ENCODE data around the gene KPNA3.
"Not testable (repeated sequence)": the region's sequence is repeated elsewhere in the genome, so short reads cannot be mapped to it uniquely, and the experiment has no call there.

Gene KPNA3, protein sequence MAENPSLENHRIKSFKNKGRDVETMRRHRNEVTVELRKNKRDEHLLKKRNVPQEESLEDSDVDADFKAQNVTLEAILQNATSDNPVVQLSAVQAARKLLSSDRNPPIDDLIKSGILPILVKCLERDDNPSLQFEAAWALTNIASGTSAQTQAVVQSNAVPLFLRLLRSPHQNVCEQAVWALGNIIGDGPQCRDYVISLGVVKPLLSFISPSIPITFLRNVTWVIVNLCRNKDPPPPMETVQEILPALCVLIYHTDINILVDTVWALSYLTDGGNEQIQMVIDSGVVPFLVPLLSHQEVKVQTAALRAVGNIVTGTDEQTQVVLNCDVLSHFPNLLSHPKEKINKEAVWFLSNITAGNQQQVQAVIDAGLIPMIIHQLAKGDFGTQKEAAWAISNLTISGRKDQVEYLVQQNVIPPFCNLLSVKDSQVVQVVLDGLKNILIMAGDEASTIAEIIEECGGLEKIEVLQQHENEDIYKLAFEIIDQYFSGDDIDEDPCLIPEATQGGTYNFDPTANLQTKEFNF

DNA sequence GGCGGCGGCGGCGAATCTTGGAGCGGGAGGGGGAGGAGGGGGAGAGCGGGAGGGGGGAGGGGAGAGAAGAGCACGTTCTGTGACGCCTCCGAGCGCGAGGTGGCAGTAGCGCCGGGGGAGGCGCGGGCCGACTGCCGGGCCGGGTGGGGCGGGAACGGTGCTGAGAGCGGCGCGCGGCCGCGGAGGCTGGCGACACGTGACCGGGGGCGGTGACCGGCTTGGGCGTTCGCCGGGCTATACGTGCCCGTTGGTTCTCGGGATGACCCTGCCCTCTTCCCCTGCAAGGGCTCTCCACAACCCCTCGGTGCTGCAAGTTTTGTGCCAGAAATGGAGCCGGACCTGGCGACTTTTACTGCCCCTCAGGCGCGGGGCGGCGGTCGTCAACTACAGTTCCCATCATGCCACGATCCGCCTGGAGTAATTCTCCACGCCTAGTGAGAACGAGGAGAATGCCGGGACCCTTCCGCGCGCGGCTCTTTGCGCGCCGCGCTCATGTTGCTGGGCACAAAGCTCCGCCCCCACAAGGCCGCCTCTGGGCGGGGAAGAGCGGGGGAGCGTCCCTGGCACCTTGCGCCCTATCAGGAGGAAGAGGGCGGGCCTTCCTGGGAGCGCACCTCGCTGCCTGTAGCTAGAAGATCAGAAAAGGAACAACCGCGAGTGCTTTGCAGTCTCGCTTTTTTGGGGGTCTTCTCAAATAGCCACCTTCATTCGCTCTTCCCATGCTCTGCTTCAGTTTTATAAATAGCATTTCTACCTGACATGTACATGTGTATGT is at the start of gene KPNA3:
Gene KPNA3 (minus strand): TSS at position 133 of the 775 bp plus-strand sequence. CDS start 176 bp downstream, outside the sequence.
- DNase-seq = peak; percentile 96 to 98

DNA sequence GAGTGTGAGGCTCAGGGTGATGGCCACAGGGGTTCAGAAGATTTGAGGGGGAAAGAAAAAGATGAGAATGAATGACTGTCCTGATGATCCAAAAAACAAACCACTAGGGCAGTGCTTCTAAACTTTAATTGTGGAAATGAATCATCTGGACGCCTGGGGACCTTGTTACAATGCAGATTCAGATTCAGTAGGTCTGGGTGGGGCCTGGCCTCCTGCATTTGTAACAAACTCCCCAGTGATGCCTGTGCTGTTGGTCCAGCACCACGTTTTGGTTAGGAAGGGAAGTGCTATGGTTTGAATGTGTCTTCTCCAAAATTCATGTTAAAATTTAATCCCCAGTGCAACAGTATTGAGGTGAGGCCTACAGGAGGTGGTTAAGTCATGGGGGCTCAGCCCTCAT is 49.5 kb upstream of the KPNA3 start:
- no peak for DNase-seq

DNA sequence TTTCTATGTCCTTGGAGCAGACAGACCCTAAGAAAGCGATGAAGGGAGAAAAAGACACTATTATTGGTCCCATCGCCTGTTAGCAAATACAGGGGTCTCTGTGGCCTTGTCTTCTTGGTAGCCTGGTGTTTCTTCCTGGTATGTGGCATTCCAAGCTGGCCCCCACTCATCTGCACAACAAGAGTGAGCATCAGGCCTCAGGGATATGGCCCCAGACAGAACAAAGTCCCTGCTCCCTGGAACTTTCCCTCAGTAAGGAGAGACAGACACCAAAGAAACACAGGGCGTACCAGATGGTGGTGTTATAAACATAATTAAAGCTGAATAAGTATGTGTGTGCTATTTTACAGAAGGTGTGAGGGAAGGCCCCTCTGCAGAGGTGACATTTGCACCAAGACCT is 48.2 kb upstream of the KPNA3 start:
- DNase-seq = no peak

DNA sequence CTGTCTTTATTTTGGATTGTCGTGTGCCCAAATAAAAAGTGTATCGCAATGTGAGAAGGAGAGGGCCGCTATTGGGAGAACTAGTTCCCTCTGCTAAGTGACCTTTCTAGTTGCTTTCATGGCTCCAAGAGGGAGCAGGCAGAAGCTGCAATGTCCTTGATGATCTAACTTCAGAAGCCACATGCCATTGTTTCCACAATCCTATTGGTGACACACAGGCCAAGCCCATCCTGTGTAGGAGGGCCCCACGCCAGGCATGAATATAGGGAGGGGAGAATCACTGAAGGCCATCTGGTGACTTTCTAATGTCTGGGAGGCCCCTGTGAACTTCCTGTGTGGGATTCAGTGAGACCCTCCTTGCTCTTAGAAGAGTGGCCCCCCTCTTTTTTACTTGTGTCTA is 47.8 kb upstream of the KPNA3 start:
- no peak for DNase-seq

DNA sequence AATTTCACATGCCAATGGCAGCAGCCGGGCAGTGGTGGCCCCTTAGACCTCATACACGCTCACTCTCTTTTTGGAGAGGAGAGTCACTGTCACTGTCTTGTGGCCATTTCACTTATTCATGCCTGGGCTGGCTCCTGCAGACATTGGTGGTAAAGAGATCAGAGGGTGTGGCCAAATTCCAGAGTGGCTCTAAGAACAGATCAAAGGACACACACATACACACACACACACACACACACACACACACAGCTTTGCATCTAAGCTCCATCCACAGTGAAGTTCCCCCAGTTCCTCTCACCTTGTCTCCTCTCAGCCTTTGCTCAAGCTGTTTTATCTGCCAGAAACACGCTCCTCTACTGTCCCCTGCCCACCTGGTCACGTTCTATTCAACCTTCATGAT is 46.5 kb upstream of the KPNA3 start:
- DNase-seq = no peak

DNA sequence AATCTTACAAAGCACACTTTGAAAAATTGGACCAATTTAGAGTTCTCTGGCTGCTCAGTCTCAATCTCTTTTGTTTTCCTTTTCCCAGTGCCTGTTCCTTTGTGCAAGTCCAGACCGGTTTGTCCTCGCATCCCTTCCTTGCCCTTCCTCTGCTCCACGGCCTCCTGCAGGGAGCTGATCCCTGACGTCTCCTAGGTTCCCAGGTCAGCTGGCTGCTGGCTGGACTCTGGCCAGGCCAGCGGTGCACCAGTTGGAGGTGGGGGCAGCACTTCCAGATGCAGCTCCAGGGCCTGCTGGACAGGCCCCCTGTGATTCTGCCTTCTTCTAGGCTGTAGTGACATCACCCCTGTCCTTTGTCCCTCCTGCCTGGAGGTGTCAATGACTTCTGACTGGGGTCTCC is 44.0 kb upstream of the KPNA3 start:
- DNase-seq = no peak

DNA sequence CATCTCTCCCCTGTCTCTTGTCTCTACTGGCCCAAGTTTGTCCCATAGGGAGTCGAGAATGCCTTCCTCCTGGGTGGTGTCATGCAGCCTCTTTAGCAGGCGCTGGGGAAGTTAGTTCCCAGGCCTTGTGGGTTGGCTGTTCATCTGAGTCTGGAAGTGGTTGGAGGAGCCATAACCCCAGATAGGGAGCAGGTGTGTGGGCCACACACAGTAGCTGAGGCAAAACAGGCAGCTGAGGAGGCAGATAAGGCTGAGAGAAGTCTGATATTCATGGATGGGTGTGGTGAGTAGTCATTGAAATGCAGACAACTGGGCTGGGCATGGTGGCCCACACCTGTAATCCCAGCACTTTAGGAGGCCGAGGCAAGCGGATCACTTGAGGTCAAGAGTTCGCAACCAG is 40.9 kb upstream of the KPNA3 start:
- no peak for DNase-seq

DNA sequence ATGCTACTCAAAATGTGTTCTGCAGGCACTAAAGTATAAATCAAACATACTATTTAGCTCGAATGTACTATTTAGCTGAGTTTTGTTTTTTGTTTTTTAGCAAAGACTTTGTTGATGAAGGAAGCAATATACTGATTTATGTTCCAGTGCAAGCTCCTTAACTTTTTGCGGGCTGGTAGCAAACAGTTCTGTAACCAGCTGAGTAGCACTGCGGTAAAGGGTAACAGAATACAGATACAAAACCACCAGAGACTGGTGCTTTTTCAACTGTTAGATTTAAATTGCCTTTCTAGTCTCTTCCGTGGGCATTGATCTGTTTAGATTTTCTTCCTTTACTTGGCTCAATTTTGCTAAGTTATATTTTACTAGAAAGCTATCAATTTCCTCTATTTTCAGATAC is 39.0 kb upstream of the KPNA3 start:
- no peak for DNase-seq

DNA sequence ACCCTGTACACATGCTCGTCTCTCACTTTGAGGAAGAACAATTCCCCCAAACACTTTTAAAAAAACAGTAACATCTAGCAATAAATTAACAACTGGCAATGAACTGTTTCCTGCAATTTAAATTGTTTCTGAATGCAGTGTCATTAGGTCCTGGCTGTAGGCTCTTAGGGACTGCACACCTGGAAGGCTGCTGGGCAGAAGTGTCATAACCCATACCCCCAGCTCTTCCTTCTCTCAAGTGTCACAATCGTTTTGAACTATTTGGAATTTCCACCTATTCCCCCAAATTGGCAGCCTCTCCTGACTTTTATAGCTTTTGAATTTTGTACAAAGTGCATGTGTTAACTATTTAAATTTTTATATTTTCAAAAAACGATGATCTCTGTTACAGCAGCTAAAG is 38.2 kb upstream of the KPNA3 start:
- DNase-seq = no peak

DNA sequence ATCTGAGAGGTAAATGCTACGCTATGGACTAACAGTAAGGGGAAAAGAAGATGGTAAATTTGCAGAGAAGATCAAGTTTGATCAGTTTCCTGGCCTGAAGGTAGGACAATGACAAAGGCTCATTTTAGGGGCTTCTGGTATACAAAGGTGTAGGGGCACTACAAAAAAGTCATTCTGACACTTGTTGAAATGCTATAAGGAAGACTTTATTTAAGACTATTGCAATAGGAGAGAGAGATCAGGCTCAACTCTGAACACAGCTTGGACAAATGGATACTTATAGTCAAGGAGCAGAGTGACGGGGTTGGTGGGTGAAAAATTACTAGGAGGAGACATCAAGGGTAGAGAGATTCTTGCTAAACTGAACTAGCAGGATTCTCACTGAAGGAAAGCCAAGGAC is 37.2 kb upstream of the KPNA3 start:
- no peak for DNase-seq

DNA sequence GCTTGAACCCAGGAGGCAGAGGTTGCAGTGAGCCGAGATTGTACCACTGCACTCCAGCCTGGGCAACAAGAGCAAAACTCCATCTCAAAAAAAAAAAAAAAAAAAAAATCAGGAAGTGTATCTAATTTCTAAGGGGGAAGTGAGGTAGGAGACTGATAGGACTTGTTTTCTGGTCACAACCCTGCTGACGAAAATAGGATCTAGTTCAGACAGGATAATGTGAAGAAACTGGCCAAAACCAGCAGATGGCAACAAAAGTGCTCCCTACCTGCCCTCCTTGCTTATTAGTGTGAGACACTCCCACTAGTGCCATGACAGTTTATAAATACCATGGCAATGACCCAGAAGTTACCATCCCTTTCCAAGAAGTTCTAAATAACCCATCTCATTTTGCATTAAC is 36.0 kb upstream of the KPNA3 start:
- peak; percentile 25 to 44 for DNase-seq

DNA sequence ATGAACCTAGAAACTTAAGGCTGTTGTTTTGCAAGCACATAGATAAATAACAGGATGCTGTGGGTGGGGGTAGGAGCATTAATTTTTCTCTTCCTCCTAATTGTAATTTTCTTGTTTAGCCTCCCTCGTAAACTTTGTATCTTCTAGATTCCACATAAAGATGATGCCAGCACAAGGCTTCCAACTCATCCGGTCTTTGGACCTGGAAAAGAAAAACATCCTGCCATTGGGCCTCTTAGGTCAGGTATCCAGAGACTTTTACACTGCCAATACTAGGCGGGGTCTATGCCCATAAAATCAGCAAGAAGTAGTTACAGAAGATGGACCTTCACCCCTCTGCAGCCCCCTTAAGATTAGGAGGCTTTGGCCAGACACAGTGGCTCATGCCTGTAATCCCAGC is 35.4 kb upstream of the KPNA3 start:
- DNase-seq = no peak

DNA sequence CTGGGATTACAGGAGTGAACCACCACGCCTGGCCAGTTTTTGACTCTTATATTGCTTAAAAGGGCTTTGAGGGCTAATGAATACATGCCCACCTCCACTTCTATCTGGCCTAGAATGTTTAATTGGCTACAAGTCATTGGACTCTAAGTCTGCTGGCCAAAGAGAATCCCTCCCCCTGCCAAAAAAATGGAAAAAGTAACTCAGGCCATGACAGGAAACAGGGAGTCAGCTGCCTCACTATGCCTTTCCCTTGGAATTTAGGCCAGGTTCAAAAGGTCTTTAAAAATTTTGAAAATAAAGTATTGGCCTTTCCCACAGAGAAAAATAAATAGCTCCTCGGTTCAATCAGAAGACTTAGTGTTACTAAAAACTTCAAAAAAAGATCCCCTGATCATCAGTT is 34.9 kb upstream of the KPNA3 start:
- no peak for DNase-seq

DNA sequence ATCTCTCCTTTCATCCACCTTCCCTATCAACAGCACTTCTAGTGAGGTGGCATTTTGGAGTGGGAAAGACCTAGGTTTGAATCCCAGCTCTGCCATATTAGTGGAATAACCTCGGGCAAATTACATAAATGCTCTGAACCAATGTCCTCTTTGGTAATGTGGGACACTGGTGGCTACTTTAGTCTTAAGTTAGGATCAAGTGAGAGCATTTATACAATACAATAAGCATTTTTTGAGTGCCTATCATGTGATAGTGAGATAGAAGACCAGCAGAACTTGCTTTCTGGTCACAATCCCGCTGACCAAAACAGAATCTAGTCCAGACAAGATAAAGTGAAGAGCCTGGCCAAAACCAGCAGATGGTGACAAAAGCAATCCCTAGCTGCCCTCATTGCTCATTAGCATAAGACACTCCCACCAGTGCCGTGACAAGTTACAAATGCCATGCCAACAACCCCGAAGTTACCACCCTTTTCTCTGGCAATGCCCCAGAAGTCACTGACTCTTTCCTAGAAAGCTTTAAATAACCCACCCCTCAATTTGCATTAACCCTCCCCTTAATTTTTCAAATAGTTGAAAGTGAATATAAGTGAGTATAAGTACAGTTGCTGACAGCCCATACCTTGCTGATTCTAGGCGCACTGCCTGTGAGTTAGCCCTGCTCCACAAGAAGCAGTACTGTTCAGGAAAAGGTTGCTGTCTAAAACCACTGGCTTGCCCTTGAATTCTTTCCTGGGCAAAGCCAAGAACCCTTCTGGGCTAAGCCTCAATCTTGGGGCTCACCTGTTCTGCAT is 28.9 kb upstream of the KPNA3 start:
- no peak for DNase-seq

DNA sequence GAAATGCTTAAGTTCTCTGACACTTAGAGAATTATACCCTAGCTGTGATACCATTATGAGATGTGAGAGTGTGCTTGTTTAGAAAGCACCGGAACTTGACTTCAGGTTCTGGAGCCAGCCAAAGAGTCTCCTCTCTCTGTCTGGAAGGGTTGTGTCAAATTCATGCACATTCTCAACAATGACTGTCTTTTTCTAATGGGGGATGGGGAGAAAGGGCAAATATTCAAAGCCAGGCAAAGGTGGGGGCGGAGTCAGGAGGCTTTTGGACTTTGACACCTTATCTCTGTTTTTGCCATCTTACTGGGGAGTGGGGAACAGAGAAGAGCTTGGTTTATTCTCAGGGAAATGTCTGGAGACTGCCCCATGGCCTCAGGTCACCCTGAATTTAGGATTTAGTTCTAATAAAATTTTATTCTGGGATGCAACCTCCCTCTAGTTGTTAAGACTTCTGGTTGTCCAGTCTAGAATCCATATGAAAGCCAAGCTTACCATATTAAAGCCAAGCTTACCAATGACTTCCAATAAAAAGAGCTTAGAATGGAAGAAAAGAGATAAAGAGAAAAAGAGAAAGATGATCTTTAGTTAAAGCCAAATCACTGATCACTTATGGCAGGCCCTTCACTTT is 28.2 kb upstream of the KPNA3 start:
- DNase-seq = no peak

DNA sequence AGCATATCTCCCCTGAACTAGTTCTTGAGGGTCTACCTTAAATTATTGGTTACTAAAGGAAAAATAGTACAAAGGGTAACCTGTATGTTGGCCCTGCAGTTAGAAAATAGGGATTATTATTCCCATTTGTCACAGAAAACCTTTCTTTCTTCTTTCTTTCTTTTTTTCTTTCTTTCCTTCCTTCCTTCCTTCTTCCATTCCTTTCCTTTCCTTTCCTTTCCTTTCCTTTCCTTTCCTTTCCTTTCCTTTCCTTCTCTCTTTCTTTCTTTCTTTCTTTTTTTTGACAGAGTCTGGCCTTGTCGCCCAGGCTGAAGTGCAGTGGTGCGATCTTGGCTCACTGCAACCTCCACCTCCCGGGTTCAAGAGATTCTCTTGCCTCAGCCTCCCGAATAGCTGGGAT is 23.6 kb upstream of the KPNA3 start:
- not testable (repeated sequence) for DNase-seq

DNA sequence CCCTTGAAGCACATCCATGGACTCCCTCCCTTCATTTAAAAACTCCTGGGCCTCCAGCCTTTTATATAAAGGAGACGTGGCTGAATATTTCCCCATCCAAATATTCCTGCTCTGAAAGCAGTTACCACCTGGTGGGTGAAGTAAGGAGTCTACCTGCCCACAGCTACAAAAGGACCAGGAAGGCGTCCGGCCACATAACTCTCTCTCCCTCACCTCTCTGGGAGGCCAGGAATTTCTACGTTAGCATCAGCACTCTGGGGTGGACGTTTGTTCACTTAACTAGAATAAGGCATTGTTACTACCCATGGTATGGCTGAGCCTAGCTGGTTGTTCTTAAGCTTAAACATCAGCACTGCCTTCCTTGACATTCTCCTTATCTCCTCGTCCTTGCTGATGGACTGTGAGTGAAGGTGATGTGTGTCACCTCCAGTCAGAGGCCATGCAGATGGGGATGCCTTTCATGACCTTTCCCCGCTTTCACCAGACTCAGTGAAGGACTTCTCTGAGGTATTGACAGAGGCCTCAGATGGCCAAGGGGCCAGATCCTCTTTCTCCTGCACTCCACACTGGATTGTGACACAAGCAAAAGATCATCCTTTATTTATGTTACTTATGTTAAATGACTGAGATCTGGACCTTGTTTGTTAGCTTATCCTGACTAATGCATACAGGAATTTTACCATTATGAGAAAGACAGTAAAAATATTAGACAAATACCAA is 22.2 kb upstream of the KPNA3 start:
- DNase-seq = no peak

DNA sequence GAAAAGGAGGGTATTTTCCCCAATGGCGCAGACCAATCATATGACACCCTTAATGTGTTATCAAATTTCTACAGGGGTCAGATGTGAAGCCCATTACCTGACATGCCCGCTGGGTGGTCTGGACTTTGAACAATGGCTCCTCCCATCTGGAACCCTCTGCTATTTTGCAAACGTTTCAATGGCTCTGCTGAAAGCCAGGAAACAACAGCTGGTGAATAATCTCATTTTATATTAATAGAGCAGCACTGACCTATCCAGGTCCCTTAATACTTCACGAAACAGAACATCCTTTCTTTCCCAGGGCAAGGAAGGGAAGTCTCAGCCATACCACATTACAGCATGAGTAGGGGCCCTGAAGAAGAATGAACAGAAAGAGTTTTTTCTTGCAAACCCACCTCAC is 20.3 kb upstream of the KPNA3 start:
- DNase-seq = no peak

DNA sequence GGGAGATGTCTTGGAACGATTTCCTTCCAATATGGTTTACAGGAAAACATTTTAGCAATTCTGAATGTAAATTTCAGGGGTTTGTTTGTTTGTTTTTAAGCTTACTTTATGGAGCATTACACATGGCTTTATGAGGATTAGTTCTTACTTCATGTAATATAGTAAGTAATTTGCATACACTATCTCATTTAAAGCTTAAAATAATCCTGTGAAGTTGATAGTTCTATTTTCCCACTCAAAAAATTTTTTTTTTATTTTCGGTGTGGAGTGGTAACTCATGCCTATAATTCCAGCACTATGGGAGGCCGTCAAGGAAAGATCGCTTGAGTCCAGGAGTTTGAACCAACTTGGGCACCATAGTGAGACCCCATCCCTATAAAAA is 19.0 kb upstream of the KPNA3 start:
- no peak for DNase-seq

DNA sequence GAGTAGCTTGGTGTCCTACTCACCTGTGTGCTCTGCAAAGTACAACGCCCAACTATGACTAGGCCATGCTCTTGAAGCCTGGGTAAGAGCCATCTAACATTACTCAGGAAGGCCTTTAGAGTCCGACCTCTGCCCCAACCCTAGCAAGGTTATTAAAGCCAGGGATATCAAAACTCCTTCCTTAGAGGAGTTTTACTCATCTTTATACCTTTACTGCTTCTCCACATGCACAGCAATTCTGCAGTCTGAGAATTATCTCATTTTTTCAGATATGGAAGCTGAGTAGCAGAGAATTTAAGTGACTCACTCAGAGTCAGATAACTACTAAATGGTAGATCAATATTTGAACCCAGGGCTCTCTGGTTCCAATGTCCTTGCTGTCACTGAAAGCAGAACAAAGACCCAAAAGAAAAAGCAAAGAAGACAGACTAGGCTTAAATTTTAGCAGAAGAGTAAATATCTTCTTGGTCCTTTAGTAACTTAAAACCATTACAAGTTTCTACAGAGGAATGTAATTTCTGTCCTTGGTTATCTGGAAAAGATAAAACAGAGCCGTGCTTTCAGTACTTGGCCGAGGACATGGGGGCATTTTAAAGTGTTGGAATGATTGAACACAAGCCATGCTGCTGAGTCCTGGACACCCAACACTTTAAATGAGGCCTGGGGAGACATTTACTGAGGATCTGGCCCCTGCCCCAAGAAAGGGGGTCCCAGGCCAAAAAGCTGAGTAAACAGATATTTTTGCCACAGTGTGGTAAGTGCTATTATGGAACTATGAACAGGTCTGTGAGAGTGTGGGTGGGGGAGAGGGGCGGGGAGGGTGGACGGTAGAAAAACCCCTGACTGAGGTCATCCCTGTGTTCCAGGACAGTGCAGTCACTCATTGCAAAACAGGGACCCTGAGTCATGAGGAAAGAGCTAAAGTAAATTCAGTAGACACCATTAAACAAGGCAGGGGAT is 18.4 kb upstream of the KPNA3 start:
- DNase-seq = no peak

DNA sequence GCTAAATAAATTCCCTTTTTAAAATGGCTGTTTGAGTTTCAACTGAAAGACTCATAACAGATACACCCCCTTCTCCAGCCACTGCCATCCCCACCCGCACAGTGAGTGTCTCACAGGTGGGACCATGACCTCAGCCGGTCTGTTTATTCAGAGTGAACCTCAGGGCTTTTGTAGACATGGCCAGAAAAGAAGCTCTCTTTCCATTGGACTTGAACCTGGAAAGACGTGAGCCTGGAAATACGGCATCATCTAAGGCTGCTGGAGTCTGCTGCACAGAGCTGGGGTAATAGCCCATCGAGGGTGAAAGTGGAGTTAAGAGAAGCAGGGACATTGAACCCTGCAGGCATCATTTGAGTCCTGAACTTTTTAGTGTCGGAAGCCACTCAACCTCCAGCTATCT is 15.2 kb upstream of the KPNA3 start:
- DNase-seq = no peak
